HuH-7 (cell line): ENCODE results near the gene VIPR2.
"Not testable (repeated sequence)": the region's sequence is repeated elsewhere in the genome, so short reads cannot be mapped to it uniquely, and the experiment has no call there.

Source experiments
- DNase-seq: peaks from one replicate; pipeline ENCODE4 v3.0.0; 2011; ENCODE audit warnings: low spot score

The VIPR2 gene

GRCh38 chr7:158987691-158988090, 157.0 kb downstream of the VIPR2 start:
- DNase-seq, result no peak

- no peak for DNase-seq
Observed at GRCh38 chr7:158985583-158985982, 159.1 kb downstream of the VIPR2 start.

GRCh38 chr7:158984007-158984406, 160.7 kb downstream of the VIPR2 start:
- not testable (repeated sequence) for DNase-seq

- DNase-seq, result not testable (repeated sequence)
Observed at GRCh38 chr7:158982080-158982479, 162.6 kb downstream of the VIPR2 start.

- no peak for DNase-seq
Observed at GRCh38 chr7:158979635-158980351, 164.9 kb downstream of the VIPR2 start.

GRCh38 chr7:158979023-158979529, 165.6 kb downstream of the VIPR2 start:
- DNase-seq, result no peak
